Activated T-helper 9 cell treated with anti-CD3 and anti-CD28 coated beads, Interleukin-2, amount 50 U/mL, for 16 hours (primary cell): Measurements from ENCODE around the gene NPFFR1.
"Not testable (repeated sequence)": the region's sequence is repeated elsewhere in the genome, so short reads cannot be mapped to it uniquely, and the experiment has no call there.

Experiments
- DNase-seq: peaks from one replicate; pipeline ENCODE4 v3.0.0-alpha.2; 2020; ENCODE audit warnings: low read depth

The NPFFR1 gene

GRCh38 chr10:70255329-70256299 is 28.2 kb downstream of the NPFFR1 start:
- DNase-seq = no peak

DNA sequence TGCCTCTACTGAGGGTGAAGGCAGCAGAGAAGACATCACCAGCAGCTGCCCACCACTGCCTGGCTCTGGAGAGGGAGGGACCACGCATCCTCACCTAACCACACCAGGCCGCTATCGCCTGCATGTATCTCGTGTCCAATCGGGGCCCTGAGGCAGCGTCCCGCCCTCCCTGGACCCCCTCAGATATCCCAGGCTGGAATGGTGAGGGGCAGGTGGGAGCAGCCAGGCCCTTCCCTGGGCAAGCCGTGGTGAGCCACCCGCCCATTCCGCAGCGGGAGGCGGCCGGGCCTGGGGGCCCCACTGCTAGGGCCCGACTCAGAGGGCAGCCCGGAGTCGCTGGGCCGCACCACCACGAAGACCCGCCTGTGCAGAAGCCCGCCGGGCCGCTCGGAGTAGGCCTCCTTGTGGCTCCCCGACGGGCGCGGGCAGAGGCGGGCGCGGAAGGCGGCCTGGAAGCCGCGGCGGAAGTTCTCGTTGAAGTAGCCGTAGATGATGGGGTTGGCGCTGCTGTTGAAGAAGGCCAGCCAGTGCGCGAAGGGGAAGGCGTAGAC is 29.0 kb downstream of the NPFFR1 start:
- no peak for DNase-seq

DNA sequence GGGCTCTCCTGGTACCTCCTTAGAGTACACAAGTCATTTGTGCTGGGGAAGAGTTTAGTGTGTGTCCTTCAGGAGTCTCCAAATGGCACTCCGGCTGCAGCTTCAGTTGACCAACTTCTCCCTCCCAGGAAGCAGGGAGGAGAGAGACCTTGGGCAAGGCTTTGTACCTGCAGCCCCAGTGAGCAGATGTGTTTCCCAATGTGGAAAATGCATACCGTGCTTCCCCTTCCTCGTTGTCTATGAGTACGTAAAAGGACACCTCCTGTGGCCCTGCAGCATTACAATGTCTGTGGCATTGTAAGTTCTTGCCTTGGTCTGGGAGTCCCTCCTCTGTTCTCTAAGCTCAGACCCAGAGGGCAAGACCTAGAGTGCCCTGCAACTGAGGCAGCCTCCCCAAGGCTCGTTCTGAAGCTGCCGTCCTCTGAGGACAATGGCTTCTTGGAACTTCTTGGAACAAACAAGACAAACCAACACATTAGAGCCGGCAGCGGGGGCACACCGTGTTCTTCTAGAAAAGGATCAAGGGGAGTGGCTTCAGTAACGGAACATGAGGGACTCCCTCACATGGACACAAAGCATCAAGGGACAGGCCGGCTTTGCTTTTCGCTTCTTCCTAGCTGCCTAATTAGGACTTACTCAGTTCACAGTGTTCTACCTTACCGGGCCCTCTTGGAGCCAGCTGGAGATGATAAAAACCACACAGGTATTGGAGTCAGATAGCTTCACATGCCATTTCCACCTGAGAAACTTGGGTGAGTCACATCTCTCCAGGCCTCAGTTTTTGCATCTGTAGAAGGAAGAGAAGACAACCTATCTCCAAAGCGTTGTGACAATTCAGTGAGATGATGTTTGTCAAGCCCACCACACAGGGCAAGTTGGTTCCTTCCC is 29.7 kb downstream of the NPFFR1 start:
- DNase-seq = no peak

DNA sequence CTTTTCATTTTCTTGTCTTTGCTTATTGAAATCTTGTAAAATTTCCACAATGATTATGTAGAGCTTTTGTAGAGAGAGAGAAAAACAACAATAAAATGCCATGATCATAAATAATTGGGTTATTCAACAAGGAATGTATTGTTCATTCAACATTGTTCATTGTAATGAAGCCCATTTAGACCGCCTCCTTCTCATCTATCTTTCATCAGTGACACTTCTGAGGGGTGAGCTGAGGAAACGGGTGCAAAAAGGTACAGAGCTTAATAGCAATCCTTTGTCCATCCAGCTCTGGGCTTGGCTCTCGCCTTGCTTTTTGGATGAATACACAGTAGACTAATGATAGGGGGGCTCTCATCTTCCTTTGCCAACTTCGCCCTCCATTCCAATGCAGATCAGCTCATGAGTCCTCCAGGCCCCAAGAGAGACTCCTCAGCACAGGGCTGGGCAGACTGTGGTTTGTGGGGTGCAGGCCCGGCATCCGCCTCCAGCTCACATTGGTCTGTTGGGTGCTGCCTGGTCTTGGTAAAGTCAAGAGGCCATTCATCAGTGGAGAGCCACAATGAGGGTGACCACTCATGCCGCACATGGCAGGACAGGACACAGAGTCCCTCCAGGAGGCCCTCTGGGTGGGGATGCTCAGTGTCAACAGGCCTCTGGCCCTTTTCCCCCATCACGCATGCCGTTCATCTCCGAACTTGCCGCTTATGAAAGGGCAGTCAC is 32.7 kb downstream of the NPFFR1 start:
- no peak for DNase-seq

DNA sequence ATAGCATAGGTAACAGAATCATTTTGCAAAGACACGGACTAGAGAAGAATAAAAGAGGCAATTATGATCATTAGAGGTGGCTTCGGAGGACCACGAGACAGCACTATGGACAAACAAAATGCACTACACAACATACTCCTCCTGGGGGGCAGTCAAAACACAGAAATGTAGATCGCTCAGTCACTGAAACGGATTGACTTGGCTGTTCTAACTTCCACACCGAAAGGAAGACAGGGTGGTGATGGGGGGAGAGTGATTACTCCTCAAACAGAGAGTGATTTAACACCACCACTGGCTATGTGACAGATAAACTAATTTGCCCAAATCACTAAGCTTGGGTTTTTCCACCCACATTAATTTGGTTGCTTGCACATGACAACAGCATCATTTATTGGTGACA is 36.4 kb downstream of the NPFFR1 start:
- DNase-seq = no peak

GRCh38 chr10:70241081-70241480 is 42.7 kb downstream of the NPFFR1 start:
- no peak for DNase-seq

DNA sequence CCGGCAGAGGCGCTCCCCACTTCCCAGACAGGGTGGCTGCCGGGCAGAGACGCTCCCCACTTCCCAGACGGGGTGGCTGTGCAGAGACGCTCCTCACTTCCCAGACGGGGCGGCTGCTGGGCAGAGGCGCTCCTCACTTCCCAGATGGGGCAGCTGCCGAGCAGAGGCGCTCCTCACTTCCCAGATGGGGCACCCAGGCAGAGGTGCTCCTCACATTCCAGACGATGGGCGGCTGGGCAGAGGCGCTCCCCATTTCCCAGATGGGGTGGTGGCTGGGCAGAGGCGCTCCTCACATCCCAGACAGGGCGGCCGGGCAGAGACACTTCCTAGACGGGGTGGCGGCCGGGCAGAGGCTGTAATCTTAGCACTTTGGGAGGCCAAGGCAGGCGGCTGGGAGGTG is 43.8 kb downstream of the NPFFR1 start:
- not testable (repeated sequence) for DNase-seq

GRCh38 chr10:70239077-70239976 is 44.5 kb downstream of the NPFFR1 start:
- DNase-seq = not testable (repeated sequence)

DNA sequence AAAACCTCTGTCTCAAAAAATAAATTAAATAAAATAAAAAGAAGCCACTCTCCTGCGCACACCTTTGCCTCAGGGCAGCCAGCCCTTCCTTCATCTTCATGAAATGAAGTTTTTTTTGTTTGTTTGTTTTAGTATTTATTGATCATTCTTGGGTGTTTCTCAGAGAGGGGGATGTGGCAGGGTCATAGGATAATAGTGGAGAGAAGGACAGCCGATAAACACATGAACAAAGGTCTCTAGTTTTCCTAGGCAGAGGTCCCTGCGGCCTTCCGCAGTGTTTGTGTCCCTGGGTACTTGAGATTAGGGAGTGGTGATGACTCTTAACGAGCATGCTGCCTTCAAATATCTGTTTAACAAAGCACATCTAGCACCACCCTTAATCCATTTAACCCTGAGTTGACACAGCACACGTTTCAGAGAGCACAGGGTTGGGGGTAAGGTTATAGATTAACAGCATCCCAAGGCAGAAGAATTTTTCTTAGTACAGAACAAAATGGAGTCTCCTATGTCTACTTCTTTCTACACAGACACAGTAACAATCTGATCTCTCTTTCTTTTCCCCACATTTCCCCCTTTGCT is 45.8 kb downstream of the NPFFR1 start:
- not testable (repeated sequence) for DNase-seq

GRCh38 chr10:70234668-70235447 is 48.9 kb downstream of the NPFFR1 start:
- DNase-seq = no peak

GRCh38 chr10:70233939-70234300 is 49.9 kb downstream of the NPFFR1 start:
- no peak for DNase-seq

- DNase-seq = peak; percentile 100
Measured at GRCh38 chr10:70233109-70233938, 50.5 kb downstream of the NPFFR1 start, which contains the start of gene PPA1. PPA1 (minus strand) TSS chr10:70233429; CDS start chr10:70233327, 102 bp downstream.

DNA sequence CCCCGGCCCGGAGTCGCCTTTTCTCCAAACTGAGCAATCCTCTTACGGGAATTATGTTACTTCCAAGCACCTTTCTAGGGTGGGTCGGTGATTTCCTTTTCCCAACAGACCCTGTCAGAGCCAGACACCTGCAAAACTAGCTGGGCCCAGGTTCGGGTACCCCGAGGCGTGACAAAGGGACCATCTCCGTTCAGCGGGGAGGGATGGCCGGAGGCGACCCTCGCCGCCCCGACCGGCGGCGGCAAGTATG is 51.0 kb downstream of the NPFFR1 start:
- no peak for DNase-seq

DNA sequence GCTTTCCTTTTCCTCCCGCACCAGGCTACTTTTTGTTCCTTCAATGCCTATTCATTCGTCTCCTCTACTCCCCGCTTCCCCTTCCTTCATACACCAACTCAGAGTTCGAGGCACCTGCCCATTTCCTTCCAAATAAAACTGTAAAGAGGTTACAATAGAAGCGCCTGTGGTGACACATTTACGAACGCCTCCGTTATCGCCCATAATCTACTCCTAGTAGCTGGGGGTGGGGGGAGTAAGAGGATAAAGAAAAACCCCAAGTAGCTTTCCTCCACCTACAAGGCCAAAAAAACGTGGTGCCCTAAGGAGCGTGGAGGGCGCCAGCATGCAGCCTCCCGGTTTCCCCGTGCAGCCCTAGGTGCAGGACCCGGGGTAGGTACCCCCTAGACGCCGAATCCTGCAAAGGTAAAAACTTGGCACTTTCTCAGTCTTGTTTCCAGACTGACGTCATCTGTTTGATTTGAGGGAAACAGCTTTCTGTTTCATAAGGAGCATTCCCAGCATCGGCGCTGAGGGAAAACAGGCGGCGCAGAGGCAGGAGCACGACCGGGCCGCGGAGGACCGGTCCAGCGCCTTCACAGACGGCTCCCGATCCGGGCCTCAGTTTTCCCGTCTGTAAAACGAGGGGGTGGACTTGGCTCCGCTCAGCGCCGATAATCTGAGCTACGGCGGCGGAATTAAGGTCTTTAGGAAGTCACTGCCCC is 51.5 kb downstream of the NPFFR1 start:
- peak; percentile 23 for DNase-seq

- no peak for DNase-seq
Measured at GRCh38 chr10:70228491-70228890, 55.3 kb downstream of the NPFFR1 start.

DNA sequence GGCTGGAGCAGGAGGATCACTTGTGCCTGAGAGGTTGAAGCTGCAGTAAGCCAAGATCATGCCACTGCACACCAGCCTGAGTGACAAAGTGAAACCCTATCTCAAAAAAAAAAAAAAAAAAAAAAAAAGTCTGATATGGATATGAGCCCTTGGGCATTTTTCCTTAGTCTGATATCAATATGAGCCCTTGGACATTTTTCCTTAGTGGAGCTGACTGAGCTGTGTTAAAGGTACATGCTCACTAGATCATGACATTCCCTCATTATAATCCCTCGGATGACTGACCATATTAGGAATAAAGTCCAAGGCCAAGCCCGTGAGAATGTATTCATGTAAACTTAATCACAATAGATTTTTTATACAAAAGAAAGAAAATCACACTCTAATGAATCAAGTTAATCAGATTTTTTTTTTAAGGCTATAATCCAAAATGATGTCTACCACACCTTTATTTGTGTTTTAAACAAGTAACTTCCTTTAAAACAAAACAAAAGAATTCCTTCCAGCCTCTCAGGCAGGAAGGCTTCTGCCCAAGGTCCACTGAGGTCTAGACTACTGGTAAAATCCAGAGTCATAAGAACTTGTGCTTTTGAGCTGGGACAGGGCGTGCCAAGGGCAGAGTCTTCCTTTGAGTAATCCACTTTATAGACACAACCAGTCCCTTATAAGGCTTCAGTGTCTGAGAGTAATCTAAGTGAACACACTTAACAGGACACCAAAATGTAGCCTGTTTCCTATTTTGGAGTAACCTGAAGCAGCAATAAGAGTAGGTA is 56.1 kb downstream of the NPFFR1 start:
- DNase-seq = no peak

DNA sequence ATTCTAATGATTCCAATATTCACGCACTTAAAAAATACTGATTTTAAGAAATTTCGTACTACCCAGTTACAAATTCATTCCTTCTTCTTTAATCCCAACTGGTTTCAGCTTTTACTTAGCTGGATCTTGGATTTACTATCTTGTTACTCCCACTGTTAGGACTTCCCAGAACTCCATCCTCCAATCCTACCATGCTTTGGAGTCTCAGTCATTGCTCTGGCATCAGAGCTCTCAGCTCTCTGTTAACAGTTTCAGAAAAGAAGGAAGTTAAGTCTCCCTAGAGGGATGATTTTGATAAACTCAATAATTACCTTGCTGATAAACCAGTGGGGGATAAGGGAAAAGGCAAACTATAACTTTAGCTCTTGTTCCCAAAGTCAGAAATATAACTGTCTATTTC is 60.1 kb downstream of the NPFFR1 start:
- DNase-seq = no peak
